GM12878 (cell line): ENCODE results near the gene PPEF1. TPM values are rescaled to one million over a fixed set of nuclear protein-coding genes. Genes with fewer than 3 reads are reported as not detected.

ENCODE experiments used
- BHLHE40 ChIP-seq, 2 experiments: fragments of 450-650 bp in 1 of 2; IDR thresholded peaks; 2 replicates each; pipeline ENCODE4 v1.6.1; 2011 to 2017; ENCODE audit warnings: low read depth in 2 of 2, borderline replicate concordance in 1 of 2, improper control_type of control experiment in 1 of 2, low read length in 1 of 2, mild to moderate bottlenecking in 1 of 2
- E2F4 ChIP-seq: IDR thresholded peaks from 2 replicates; pipeline ENCODE4 v1.6.1; 2012; ENCODE audit warnings: low read depth, low read length, improper control_type of control experiment
- HDGF ChIP-seq: fragments of 450-650 bp; IDR thresholded peaks from 2 replicates; pipeline ENCODE4 v1.6.1; 2016; ENCODE audit warnings: antibody characterized with exemption
- MEF2B ChIP-seq: fragments of 450-650 bp; IDR thresholded peaks from 2 replicates; pipeline ENCODE4 v1.6.1; 2018; ENCODE audit warnings: mild to moderate bottlenecking, moderate library complexity; ENCODE audit not compliant: partially characterized antibody, poor library complexity, severe bottlenecking
- NKRF ChIP-seq: fragments of 450-650 bp; conservative IDR thresholded peaks from 2 replicates; pipeline ENCODE4 v1.6.1; 2017; ENCODE audit warnings: mild to moderate bottlenecking, moderate library complexity
- RAD21 ChIP-seq: IDR thresholded peaks from 2 replicates; pipeline ENCODE4 v1.6.1; 2011; ENCODE audit warnings: mild to moderate bottlenecking, low read depth, low read length, moderate library complexity; ENCODE audit not compliant: insufficient read depth
- RAD51 ChIP-seq: fragments of 450-650 bp; IDR thresholded peaks from 2 replicates; pipeline ENCODE4 v1.6.1; 2016; ENCODE audit warnings: moderate library complexity, mild to moderate bottlenecking, inconsistent platforms
- RUNX3 ChIP-seq: IDR thresholded peaks from 2 replicates; pipeline ENCODE4 v1.6.1; 2012; ENCODE audit warnings: low read length, inconsistent platforms
- SIN3A ChIP-seq: IDR thresholded peaks from 2 replicates; pipeline ENCODE4 v1.6.1; 2012; ENCODE audit warnings: low read depth, low read length, improper control_type of control experiment
- TARDBP ChIP-seq: IDR thresholded peaks from 2 replicates; pipeline ENCODE4 v1.6.1; 2016; ENCODE audit warnings: borderline replicate concordance
- YY1 ChIP-seq: IDR thresholded peaks from 2 replicates; pipeline ENCODE4 v1.6.1; 2011; ENCODE audit warnings: low read depth, mild to moderate bottlenecking, low read length
- ZBED1 ChIP-seq: IDR thresholded peaks from 2 replicates; pipeline ENCODE4 v1.6.1; 2016; ENCODE audit warnings: borderline replicate concordance
- ZBTB11 ChIP-seq: fragments of 450-650 bp; formaldehyde crosslinking; IDR thresholded peaks from 2 replicates; pipeline ENCODE4 v1.5.0; 2022; ENCODE audit warnings: mild to moderate bottlenecking, missing genetic modification characterization
- ZNF217 ChIP-seq: fragments of 450-650 bp; IDR thresholded peaks from 2 replicates; pipeline ENCODE4 v1.6.1; 2017; ENCODE audit warnings: antibody characterized with exemption, mild to moderate bottlenecking
- ZNF24 ChIP-seq: fragments of 450-650 bp; IDR thresholded peaks from 2 replicates; pipeline ENCODE4 v1.6.1; 2017; ENCODE audit warnings: antibody characterized with exemption, mild to moderate bottlenecking
- ZSCAN29 ChIP-seq: fragments of 450-650 bp; IDR thresholded peaks from 2 replicates; pipeline ENCODE4 v1.6.1; 2017; ENCODE audit warnings: mild to moderate bottlenecking, moderate library complexity
- polyA plus RNA-seq, 11 experiments: library from polyadenylated mRNA; depleted of rRNA in 4 of 11; unstranded in 6 of 11; stranded (reverse) in 5 of 11; fragments of >200 nt; fragmentation: Nextera tagmentation in 4 of 11; fragmentation: Illumina TruSeq in 1 of 11; extraction: Ambion mirVana in 4 of 11; extraction: Trizol in 1 of 11; gene quantifications; 1 replicate in 1 of 11; 2 replicates in 10 of 11; pipeline versions ENCODE4 v1.2.1 to v1.2.3, GENCODE V29; 2011 to 2016; ENCODE audit warnings: inconsistent platforms in 2 of 11, missing spikeins in 2 of 11, low read depth in 1 of 11
- total RNA-seq, 4 experiments: library from RNA; depleted of rRNA in 3 of 4; stranded (reverse); fragments of >200 nt in 3 of 4; fragmentation: Illumina TruSeq in 1 of 4; extraction: Trizol in 1 of 4; gene quantifications; 2 replicates each; pipeline versions ENCODE4 v1.2.1 to v1.2.3, GENCODE V29; 2013 to 2021
- TF ChIP-seq, protein P1 (sequence below): fragments of 450-650 bp; IDR thresholded peaks from 2 replicates; pipeline ENCODE4 v1.6.1; 2017; ENCODE audit warnings: antibody characterized with exemption, mild to moderate bottlenecking, moderate library complexity
- TF ChIP-seq, protein P2 (sequence below): IDR thresholded peaks from 2 replicates; pipeline ENCODE4 v1.6.1; 2011; ENCODE audit warnings: borderline replicate concordance, low read depth, mild to moderate bottlenecking, moderate library complexity, mixed read lengths, low read length; ENCODE audit not compliant: insufficient read depth; ENCODE audit errors: extremely low read length

The PPEF1 gene
- total and polyA plus RNA-seq, 10 of the 15 experiments (the other 5 are each of a cell fraction or from before 2014, with no cell fraction given), result 0.24 to 2.2 (median 0.50) TPM

GRCh38 chrX:18674788-18675735 lies 32.4 kb upstream of the PPEF1 start (continued):
- TF ChIP-seq, protein P1, sequence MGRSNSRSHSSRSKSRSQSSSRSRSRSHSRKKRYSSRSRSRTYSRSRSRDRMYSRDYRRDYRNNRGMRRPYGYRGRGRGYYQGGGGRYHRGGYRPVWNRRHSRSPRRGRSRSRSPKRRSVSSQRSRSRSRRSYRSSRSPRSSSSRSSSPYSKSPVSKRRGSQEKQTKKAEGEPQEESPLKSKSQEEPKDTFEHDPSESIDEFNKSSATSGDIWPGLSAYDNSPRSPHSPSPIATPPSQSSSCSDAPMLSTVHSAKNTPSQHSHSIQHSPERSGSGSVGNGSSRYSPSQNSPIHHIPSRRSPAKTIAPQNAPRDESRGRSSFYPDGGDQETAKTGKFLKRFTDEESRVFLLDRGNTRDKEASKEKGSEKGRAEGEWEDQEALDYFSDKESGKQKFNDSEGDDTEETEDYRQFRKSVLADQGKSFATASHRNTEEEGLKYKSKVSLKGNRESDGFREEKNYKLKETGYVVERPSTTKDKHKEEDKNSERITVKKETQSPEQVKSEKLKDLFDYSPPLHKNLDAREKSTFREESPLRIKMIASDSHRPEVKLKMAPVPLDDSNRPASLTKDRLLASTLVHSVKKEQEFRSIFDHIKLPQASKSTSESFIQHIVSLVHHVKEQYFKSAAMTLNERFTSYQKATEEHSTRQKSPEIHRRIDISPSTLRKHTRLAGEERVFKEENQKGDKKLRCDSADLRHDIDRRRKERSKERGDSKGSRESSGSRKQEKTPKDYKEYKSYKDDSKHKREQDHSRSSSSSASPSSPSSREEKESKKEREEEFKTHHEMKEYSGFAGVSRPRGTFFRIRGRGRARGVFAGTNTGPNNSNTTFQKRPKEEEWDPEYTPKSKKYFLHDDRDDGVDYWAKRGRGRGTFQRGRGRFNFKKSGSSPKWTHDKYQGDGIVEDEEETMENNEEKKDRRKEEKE, result no peak
- TF ChIP-seq MEF2B, result no peak
- peak; percentile 94 for TF ChIP-seq TARDBP
- TF ChIP-seq RUNX3, result peak; percentile 72
- no peak for TF ChIP-seq SIN3A
- TF ChIP-seq RAD21, result 0 out of 2 replicates have a peak, but pooled peaks have one; percentile 2
- TF ChIP-seq BHLHE40 (IDR thresholded peaks at IDR 0.05; ENCODE audit: borderline replicate concordance in 1 of 2, low read depth in 2 of 2, low read length in 1 of 2), result 0 out of 4 replicates have a peak, but pooled peaks of 1 of the 2 experiments have one; percentile 4
- TF ChIP-seq, protein P2, sequence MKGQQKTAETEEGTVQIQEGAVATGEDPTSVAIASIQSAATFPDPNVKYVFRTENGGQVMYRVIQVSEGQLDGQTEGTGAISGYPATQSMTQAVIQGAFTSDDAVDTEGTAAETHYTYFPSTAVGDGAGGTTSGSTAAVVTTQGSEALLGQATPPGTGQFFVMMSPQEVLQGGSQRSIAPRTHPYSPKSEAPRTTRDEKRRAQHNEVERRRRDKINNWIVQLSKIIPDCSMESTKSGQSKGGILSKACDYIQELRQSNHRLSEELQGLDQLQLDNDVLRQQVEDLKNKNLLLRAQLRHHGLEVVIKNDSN, result peak; percentile 53
- TF ChIP-seq ZNF217, result peak; percentile 51; the same call in 1 of the 2 replicates
- no peak for TF ChIP-seq ZBED1
- TF ChIP-seq E2F4, result no peak
- TF ChIP-seq ZBTB11, result 0 out of 2 replicates have a peak, but pooled peaks have one; percentile 31
- peak; percentile 50; the same call in 1 of the 2 replicates for TF ChIP-seq YY1
- no peak for TF ChIP-seq HDGF
- TF ChIP-seq ZSCAN29, result peak; percentile 66
- TF ChIP-seq RAD51, result peak; percentile 66
- no peak for TF ChIP-seq NKRF
- TF ChIP-seq ZNF24, result peak; percentile 99
